Panc1 (cell line): ENCODE measurements around the gene SCN7A. TPM values are rescaled to one million over a fixed set of nuclear protein-coding genes. Genes with fewer than 3 reads are reported as not detected.
"Not testable (repeated sequence)": the region's sequence is repeated elsewhere in the genome, so short reads cannot be mapped to it uniquely, and the experiment has no call there.

Experiments
- ATAC-seq: fragments of 200-7000 bp; cut with Tn5 transposase; 2 replicates; pipeline ENCODE4 v1.9.1; 2020; ENCODE audit warnings: mild to moderate bottlenecking, moderate library complexity
- BruUV-seq: library from RNA; stranded (reverse); fragments of 400-500 nt; replicated peaks from 2 replicates; lab custom pipeline; 2021; lab: Mats Ljungman, UMichigan
- CTCF ChIA-PET: fragments of 300-600 bp; sonication (Branson Sonifier 250); formaldehyde crosslinking; loops from one replicate; lab custom pipeline; 2022; ENCODE audit warnings: antibody characterized with exemption; lab: Charles Lee
- POLR2A ChIA-PET: fragments of 300-600 bp; sonication (Branson Sonifier 250); formaldehyde crosslinking; loops from one replicate; lab custom pipeline; 2022; ENCODE audit warnings: antibody characterized with exemption; lab: Charles Lee
- DNase-seq: peaks from one replicate; pipeline ENCODE4 v3.0.0-alpha.2; 2010; ENCODE audit warnings: low read depth, low spot score
- H3K27ac ChIP-seq: 2 replicates; pipeline ENCODE4 v1.5.1; 2011; ENCODE audit warnings: mild to moderate bottlenecking, low read length, inconsistent platforms
- H3K27me3 ChIP-seq: fragments of 200-500 bp; sonication (Bioruptor generic); 2 replicates; pipeline ENCODE4 v1.6.0; 2014; ENCODE audit warnings: low read length, inconsistent platforms; ENCODE audit not compliant: control insufficient read depth, insufficient read depth
- H3K36me3 ChIP-seq: fragments of 200-500 bp; sonication (Bioruptor generic); 2 replicates; pipeline ENCODE4 v1.5.1; 2014; ENCODE audit warnings: inconsistent platforms, mild to moderate bottlenecking, low read length, moderate library complexity; ENCODE audit not compliant: control insufficient read depth, insufficient read depth
- H3K4me1 ChIP-seq: 2 replicates; pipeline ENCODE4 v1.5.1; 2011; ENCODE audit warnings: inconsistent platforms, mild to moderate bottlenecking, low read length, moderate library complexity; ENCODE audit not compliant: control insufficient read depth, insufficient read depth
- H3K4me3 ChIP-seq, 2 experiments: 2 replicates each; pipeline ENCODE4 v1.5.1; 2011 to 2012; ENCODE audit warnings: low read depth in 2 of 2, low read length in 2 of 2, mild to moderate bottlenecking in 2 of 2, inconsistent platforms in 1 of 2, moderate library complexity in 1 of 2
- H3K9me3 ChIP-seq: fragments of 200-500 bp; sonication (Bioruptor generic); 2 replicates; pipeline ENCODE4 v1.5.1; 2014; ENCODE audit warnings: low read depth, mild to moderate bottlenecking, inconsistent platforms, low read length, moderate library complexity; ENCODE audit not compliant: control insufficient read depth, insufficient read depth
- POLR2AphosphoS5 ChIP-seq: IDR thresholded peaks from 2 replicates; pipeline ENCODE4 v1.6.1; 2012; ENCODE audit warnings: mild to moderate bottlenecking, low read depth, low read length, moderate library complexity
- SIN3A ChIP-seq: IDR thresholded peaks from 2 replicates; pipeline ENCODE4 v1.6.1; 2012; ENCODE audit warnings: low read depth, mild to moderate bottlenecking, low read length, moderate library complexity, borderline replicate concordance; ENCODE audit not compliant: insufficient read depth
- TCF7L2 ChIP-seq: IDR thresholded peaks from 2 replicates; pipeline ENCODE4 v1.6.1; 2011; ENCODE audit warnings: mild to moderate bottlenecking, low read depth, low read length, inconsistent platforms
- in situ Hi-C: cut with HindIII; loops from 2 replicates; pipeline ENCODE4 v1.10.0; 2016; ENCODE audit warnings: low sequenced_read_pairs, low pct_unique_long_range_greater_than_20kb
- intact Hi-C: fragments of 100-400 bp; cut with micrococcal nuclease; formaldehyde crosslinking; loops from one replicate; pipeline ENCODE4 v1.10.0; 2022; ENCODE audit not compliant: unreplicated experiment
- total RNA-seq: library from RNA; stranded (reverse); gene quantifications from one replicate; pipeline ENCODE4 v1.2.1, GENCODE V29; 2021; ENCODE audit not compliant: unreplicated experiment
- TF ChIP-seq, protein P1 (sequence below), 2 experiments: IDR thresholded peaks; 2 replicates each; pipeline ENCODE4 v1.6.1; 2011 to 2012; ENCODE audit warnings: low read depth in 2 of 2, control low read depth in 1 of 2, low read length in 1 of 2, mild to moderate bottlenecking in 1 of 2, moderate library complexity in 1 of 2; ENCODE audit not compliant: insufficient read depth in 1 of 2
- TF ChIP-seq, protein P2 (sequence below): fragments of 450-650 bp; IDR thresholded peaks from 2 replicates; pipeline ENCODE4 v1.5.1; 2017; ENCODE audit warnings: mild to moderate bottlenecking

The SCN7A gene
- total RNA-seq, 1 experiment from 2014 or later, result 0.03 TPM

DNA sequence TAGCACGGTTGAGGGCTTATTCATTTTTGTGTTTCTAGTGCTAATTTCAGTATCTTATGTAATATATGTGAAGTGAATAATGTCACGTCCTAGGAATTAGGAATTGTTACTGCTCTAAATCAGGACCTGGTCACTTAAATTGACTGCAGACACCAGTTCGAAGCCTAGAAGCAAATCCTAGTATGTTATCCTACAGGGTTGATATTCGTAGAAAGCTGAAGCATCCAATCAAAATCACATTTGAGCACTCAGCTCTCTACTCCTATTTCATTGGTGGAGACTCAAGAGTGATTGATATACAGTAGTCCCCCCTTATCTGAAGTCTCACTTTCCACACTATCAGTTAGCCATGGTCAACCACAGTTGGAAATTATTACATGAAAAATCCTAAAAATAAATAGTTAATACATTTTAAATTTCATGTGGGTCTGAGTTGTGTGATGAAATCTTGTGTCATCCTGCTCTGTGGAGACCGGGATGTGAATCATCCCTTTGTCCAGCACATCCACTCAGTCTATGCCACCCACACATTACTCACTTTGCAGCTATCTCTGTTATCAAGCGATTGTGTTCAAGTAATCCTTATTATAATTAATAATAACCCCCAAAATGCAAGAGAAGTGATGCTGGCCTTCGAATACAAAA is 83.1 kb downstream of the SCN7A start:
- no TSS peak for BruUV-seq
- Histone ChIP-seq H3K4me3 (no peak overlapping the region), H3K9me3 (no peaks in the 10 kb centered on the region), H3K4me1 (no peaks in the 10 kb centered on the region), H3K27ac (no peak overlapping the region), H3K36me3 (no peaks in the 10 kb centered on the region), H3K27me3 (no peaks in the 10 kb centered on the region)
- ATAC-seq (no peak), DNase-seq (no peak)
- ChIA-PET POLR2A (no interaction called here), CTCF (no interaction called here)
- in situ Hi-C loops (no loop called here), intact Hi-C loops (no loop called here)
- TF ChIP-seq SIN3A (no peak), POLR2AphosphoS5 (no peak), TCF7L2 (no peak)
- TF ChIP-seq, protein P1, sequence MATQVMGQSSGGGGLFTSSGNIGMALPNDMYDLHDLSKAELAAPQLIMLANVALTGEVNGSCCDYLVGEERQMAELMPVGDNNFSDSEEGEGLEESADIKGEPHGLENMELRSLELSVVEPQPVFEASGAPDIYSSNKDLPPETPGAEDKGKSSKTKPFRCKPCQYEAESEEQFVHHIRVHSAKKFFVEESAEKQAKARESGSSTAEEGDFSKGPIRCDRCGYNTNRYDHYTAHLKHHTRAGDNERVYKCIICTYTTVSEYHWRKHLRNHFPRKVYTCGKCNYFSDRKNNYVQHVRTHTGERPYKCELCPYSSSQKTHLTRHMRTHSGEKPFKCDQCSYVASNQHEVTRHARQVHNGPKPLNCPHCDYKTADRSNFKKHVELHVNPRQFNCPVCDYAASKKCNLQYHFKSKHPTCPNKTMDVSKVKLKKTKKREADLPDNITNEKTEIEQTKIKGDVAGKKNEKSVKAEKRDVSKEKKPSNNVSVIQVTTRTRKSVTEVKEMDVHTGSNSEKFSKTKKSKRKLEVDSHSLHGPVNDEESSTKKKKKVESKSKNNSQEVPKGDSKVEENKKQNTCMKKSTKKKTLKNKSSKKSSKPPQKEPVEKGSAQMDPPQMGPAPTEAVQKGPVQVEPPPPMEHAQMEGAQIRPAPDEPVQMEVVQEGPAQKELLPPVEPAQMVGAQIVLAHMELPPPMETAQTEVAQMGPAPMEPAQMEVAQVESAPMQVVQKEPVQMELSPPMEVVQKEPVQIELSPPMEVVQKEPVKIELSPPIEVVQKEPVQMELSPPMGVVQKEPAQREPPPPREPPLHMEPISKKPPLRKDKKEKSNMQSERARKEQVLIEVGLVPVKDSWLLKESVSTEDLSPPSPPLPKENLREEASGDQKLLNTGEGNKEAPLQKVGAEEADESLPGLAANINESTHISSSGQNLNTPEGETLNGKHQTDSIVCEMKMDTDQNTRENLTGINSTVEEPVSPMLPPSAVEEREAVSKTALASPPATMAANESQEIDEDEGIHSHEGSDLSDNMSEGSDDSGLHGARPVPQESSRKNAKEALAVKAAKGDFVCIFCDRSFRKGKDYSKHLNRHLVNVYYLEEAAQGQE (IDR thresholded peaks at IDR 0.05; ENCODE audit: insufficient read depth in 1 of 2, low read depth in 2 of 2, low read length in 1 of 2), result no peak
- TF ChIP-seq, protein P2, sequence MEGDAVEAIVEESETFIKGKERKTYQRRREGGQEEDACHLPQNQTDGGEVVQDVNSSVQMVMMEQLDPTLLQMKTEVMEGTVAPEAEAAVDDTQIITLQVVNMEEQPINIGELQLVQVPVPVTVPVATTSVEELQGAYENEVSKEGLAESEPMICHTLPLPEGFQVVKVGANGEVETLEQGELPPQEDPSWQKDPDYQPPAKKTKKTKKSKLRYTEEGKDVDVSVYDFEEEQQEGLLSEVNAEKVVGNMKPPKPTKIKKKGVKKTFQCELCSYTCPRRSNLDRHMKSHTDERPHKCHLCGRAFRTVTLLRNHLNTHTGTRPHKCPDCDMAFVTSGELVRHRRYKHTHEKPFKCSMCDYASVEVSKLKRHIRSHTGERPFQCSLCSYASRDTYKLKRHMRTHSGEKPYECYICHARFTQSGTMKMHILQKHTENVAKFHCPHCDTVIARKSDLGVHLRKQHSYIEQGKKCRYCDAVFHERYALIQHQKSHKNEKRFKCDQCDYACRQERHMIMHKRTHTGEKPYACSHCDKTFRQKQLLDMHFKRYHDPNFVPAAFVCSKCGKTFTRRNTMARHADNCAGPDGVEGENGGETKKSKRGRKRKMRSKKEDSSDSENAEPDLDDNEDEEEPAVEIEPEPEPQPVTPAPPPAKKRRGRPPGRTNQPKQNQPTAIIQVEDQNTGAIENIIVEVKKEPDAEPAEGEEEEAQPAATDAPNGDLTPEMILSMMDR, result no peak

DNA sequence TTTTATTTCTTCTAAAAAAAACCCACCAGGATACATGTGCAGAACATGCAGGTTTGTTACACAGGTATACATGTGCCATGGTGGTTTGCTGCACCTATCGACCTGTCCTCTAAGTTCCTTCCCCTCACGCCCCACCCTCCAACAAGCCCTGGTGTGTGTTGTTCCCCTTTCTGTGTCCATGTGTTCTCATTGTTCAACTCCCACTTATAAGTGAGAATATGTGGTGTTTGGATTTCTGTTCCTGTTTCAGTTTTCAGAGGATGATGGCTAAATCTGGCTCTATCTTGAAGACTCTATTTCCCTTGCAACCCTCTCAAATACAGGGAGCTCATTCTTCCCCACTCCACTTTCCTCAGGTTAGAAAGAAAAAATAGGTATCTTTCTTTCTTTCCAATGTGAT is 86.3 kb downstream of the SCN7A start:
- BruUV-seq, H3K27me3 ChIP-seq, POLR2A ChIA-PET, DNase-seq, in situ Hi-C loops, H3K4me3 ChIP-seq, CTCF ChIA-PET, ATAC-seq, H3K27ac ChIP-seq, H3K9me3 ChIP-seq, intact Hi-C loops, H3K4me1 ChIP-seq, H3K36me3 ChIP-seq: not testable (repeated sequence)

DNA sequence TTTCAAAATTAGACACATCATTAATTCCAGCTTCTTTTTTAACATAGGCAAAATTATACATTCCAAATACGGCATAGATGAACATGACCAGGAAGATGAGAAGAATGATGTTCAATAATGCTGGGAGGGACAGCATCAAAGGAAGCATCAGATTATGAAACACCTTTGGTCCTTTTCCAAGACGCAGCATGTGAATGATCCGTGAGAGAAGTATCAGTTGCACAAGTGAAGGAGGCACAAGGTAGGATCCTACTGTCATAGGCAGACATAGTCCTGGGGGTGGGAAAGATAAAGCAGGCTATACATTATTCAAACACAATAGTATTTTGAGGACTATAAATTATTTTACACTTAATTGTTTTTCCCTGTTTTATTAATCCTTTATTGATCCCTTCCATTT is 87.7 kb downstream of the SCN7A start:
- POLR2A ChIA-PET, result no interaction called here
- Histone ChIP-seq H3K4me1 (no peaks in the 10 kb centered on the region), H3K9me3 (no peaks in the 10 kb centered on the region), H3K27ac (no peak overlapping the region), H3K36me3 (no peaks in the 10 kb centered on the region), H3K4me3 (no peak overlapping the region), H3K27me3 (no peaks in the 10 kb centered on the region)
- ATAC-seq (no peak), DNase-seq (no peak)
- intact Hi-C loops, result no loop called here
- CTCF ChIA-PET, result no interaction called here
- BruUV-seq, result no TSS peak
- TF ChIP-seq, protein P1 (IDR thresholded peaks at IDR 0.05; ENCODE audit: insufficient read depth in 1 of 2, low read depth in 2 of 2, low read length in 1 of 2), result no peak
- no peak for TF ChIP-seq POLR2AphosphoS5
- TF ChIP-seq, protein P2, result no peak
- no peak for TF ChIP-seq SIN3A
- no peak for TF ChIP-seq TCF7L2
- in situ Hi-C loops, result no loop called here
